Measurements from ENCODE around the gene PGM5. TPM values are rescaled to one million over a fixed set of nuclear protein-coding genes. Genes with fewer than 3 reads are reported as not detected.

Gene PGM5
- total RNA-seq, 4 donors from 2014 or later = 502 to 719 (median 699) TPM

DNA sequence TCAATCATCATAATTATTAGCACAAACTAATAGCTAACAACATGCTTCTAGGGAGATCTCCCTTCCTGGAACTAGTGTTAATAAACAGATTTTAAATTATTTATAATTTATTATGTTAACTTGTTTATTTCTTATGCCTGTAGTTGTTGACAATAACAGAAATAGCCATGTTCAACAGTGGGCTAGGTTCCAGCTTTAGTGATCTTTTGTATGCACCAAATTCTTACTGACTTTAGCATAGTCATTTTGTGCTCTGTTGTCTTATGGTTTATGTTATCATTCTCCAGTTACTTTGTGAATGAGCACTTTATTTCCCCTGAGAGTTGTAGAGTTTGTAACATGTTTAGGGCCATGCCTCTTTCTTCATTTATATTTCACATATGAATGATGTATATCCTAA lies 113.7 kb downstream of the PGM5 start:
- Histone ChIP-seq H3K27ac (peak overlapping the region in 3 of 4 donors; percentile 55 to 80 (median 78)), H3K4me3 (no peak overlapping the region), H3K4me1 (peaks cover 7 to 81% (median 8%) of the 10 kb centered on the region in 3 donors), H3K36me3 (peaks cover 0 to 27% of the 10 kb centered on the region in 2 donors), H3K9me3 (no peaks in the 10 kb centered on the region), H3K27me3 (no peaks in the 10 kb centered on the region)
- TF ChIP-seq, protein P1, sequence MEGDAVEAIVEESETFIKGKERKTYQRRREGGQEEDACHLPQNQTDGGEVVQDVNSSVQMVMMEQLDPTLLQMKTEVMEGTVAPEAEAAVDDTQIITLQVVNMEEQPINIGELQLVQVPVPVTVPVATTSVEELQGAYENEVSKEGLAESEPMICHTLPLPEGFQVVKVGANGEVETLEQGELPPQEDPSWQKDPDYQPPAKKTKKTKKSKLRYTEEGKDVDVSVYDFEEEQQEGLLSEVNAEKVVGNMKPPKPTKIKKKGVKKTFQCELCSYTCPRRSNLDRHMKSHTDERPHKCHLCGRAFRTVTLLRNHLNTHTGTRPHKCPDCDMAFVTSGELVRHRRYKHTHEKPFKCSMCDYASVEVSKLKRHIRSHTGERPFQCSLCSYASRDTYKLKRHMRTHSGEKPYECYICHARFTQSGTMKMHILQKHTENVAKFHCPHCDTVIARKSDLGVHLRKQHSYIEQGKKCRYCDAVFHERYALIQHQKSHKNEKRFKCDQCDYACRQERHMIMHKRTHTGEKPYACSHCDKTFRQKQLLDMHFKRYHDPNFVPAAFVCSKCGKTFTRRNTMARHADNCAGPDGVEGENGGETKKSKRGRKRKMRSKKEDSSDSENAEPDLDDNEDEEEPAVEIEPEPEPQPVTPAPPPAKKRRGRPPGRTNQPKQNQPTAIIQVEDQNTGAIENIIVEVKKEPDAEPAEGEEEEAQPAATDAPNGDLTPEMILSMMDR (IDR thresholded peaks at IDR 0.05) = no peak
- no peak for TF ChIP-seq POLR2AphosphoS5 (IDR thresholded peaks at IDR 0.05)
- TF ChIP-seq EP300 (IDR thresholded peaks at IDR 0.05) = no peak
- no peak for TF ChIP-seq POLR2A (IDR thresholded peaks at IDR 0.05)
- ATAC-seq = no peak

DNA sequence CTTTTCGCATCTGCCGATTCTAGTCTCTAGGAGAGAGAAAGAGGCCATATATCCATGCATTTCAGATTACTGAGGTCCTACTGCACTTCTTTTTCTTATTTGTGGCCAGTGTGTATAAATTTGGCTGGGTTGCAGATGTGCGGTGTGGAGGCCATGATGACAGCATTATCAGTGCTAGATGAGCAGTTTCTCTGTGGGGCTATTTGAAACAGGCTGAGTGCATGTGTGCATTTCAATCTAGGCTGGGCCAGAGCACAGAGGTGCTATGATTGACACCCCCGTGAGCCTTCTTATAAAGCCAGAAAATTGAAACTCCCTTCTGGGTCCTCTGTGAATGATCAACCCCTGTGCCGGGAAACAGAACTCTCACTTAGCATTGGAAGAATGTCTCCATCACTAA lies 114.2 kb downstream of the PGM5 start:
- TF ChIP-seq, protein P1 (IDR thresholded peaks at IDR 0.05) = no peak
- TF ChIP-seq POLR2AphosphoS5 (IDR thresholded peaks at IDR 0.05) = no peak
- TF ChIP-seq POLR2A (IDR thresholded peaks at IDR 0.05) = no peak
- no peak for TF ChIP-seq EP300 (IDR thresholded peaks at IDR 0.05)
- H3K27ac ChIP-seq = peak overlapping the region; percentile 44 to 80 (median 66)
- peaks cover 8 to 86% (median 8%) of the 10 kb centered on the region in 3 donors for H3K4me1 ChIP-seq
- no peaks in the 10 kb centered on the region for H3K9me3 ChIP-seq
- WGBS, 2 donors (ENCODE audit: low coverage in 1 of 2) = 94 to 98% methylated on average over 4 to 5 of the region's 5 CpGs
- peaks cover 0 to 21% of the 10 kb centered on the region in 2 donors for H3K36me3 ChIP-seq
- no peak overlapping the region for H3K4me3 ChIP-seq
- ATAC-seq = no peak
- H3K27me3 ChIP-seq = no peaks in the 10 kb centered on the region

DNA sequence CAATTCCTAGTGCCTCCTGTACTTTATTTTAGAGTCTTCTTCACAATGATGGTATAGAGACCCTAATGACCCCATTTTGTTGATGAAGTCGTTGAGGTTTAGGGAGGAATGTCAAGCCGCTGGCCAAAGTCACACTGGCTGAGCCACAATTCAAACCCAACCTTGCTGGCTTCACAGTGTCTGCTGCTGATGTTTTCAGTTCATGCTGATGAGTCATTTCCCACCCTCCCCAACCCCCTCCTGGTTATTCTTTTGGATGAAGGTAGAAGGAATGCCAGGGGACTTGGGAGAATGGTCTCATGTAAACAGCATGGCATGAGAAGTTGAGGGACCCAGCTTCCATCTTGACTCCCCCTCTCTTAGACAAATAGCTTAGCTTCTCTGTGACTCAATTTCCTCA lies 115.7 kb downstream of the PGM5 start:
- Histone ChIP-seq H3K4me1 (peaks cover 17 to 93% (median 20%) of the 10 kb centered on the region in 3 donors), H3K36me3 (peaks cover 0 to 12% of the 10 kb centered on the region in 2 donors), H3K4me3 (no peak overlapping the region), H3K27me3 (no peaks in the 10 kb centered on the region), H3K27ac (peak overlapping the region; percentile 20 to 80 (median 76)), H3K9me3 (no peaks in the 10 kb centered on the region)
- no peak for ATAC-seq
- WGBS, 2 donors (ENCODE audit: low coverage in 1 of 2) = 50 to 67% methylated on average over 1 of the region's 2 CpGs
- TF ChIP-seq, protein P1 (IDR thresholded peaks at IDR 0.05) = no peak
- no peak for TF ChIP-seq POLR2AphosphoS5 (IDR thresholded peaks at IDR 0.05)
- no peak for TF ChIP-seq POLR2A (IDR thresholded peaks at IDR 0.05)
- no peak for TF ChIP-seq EP300 (IDR thresholded peaks at IDR 0.05)

DNA sequence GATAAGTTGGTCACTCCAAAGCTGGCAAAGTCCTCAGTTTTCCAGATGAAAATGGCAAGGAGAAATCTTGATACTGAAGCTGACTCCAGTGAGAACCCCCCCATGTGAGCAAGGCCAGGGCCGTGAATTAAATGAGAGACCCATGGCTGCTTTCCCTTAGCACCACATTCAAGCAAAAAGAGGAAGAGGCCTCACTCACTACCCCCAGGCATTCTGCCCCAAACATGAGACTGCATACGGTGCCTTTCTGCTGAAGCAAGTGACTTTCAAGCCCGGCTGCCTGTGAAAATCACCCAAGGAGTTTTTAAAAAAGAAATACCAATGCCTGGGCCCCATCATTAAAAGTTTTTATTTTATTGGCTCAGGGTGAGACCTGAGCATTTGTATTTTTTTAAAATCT lies 117.4 kb downstream of the PGM5 start:
- peak overlapping the region; percentile 73 to 80 (median 76) for H3K27ac ChIP-seq
- H3K4me3 ChIP-seq = no peak overlapping the region
- H3K27me3 ChIP-seq = no peaks in the 10 kb centered on the region
- no peaks in the 10 kb centered on the region for H3K9me3 ChIP-seq
- no peak for ATAC-seq
- peaks cover 24 to 94% (median 27%) of the 10 kb centered on the region in 3 donors for H3K4me1 ChIP-seq
- TF ChIP-seq, protein P1 (IDR thresholded peaks at IDR 0.05) = no peak
- TF ChIP-seq POLR2A (IDR thresholded peaks at IDR 0.05) = no peak
- TF ChIP-seq POLR2AphosphoS5 (IDR thresholded peaks at IDR 0.05) = no peak
- no peak for TF ChIP-seq EP300 (IDR thresholded peaks at IDR 0.05)
- WGBS, 2 donors (ENCODE audit: low coverage in 1 of 2) = 63 to 80% methylated on average over 1 to 2 of the region's 3 CpGs
- H3K36me3 ChIP-seq = peaks cover 0 to 7% of the 10 kb centered on the region in 2 donors

DNA sequence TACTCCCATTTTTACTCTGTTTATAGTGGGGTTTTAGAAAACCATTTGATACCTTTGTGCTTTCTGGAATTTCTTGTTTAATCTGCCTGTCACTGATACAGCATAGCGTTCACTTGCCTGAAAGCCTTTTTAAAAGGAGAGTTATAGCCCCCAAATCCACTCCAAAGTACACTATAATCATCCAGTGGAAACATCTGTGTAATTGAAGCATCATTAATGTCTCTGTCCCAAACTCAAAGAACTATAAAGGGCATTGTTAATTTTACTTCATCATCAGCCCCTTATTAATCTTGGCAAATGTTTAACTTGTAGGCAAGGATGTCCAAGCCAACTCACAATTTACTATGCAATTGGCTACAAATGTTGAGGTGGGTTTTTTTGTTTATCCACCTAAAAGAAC lies 120.0 kb downstream of the PGM5 start:
- Histone ChIP-seq H3K27ac (peak overlapping the region; percentile 63 to 80 (median 78)), H3K27me3 (no peaks in the 10 kb centered on the region), H3K4me3 (no peak overlapping the region), H3K9me3 (no peaks in the 10 kb centered on the region), H3K36me3 (peaks cover 0 to 16% of the 10 kb centered on the region in 2 donors), H3K4me1 (peaks cover 24 to 92% (median 35%) of the 10 kb centered on the region in 3 donors)
- TF ChIP-seq POLR2AphosphoS5 (IDR thresholded peaks at IDR 0.05) (no peak), POLR2A (IDR thresholded peaks at IDR 0.05) (no peak), EP300 (IDR thresholded peaks at IDR 0.05) (no peak)
- TF ChIP-seq, protein P1 (IDR thresholded peaks at IDR 0.05) = no peak
- WGBS, 2 donors (ENCODE audit: low coverage in 1 of 2) = 0 to 27% methylated on average over 1 of the region's 1 CpG
- no peak for ATAC-seq

Data from gastroesophageal sphincter (tissue), 4 donors.